HG02798 (cell line): ENCODE measurements around the gene CALM3.
A peak's percentile ranks its signal among the peaks of the same experiment; 100 is the strongest.

Experiments
- ATAC-seq: cut with Tn5 transposase; IDR thresholded peaks from one replicate; pipeline ENCODE4 v1.9.1; 2021; ENCODE audit warnings: mild to moderate bottlenecking; ENCODE audit not compliant: unreplicated experiment, poor library complexity

CALM3 gene

DNA sequence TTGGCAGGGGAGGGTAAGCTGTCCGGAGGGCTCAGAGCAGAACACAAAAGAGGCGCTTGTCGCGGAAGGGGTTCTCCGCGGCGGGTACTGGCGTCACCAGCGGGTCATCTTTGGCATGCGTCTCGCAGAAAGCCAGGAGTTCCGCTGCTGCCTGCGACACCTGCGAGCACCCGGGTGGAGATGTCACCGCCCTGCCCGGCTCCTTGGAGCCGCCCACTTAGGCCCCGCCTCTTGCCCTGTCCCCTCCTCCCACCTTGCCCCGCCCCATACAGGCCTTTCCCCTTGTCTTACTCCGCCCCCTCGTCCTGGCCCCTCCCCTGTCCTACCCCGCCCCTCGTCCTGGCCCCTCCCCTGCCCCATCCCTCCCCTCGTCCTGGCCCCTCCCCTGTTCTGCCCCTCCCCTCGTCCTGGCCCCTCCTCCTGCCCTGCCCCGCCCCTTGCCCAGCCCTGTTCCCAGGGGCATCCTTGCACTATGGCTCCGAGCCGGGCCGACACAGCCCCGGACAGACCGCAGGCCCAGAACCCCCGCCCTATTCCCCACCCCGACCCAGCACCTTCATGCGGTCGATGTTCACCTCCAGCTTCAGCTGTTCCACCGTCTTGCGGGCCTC is 33.0 kb downstream of the CALM3 start:
- ATAC-seq = peak; percentile 67

DNA sequence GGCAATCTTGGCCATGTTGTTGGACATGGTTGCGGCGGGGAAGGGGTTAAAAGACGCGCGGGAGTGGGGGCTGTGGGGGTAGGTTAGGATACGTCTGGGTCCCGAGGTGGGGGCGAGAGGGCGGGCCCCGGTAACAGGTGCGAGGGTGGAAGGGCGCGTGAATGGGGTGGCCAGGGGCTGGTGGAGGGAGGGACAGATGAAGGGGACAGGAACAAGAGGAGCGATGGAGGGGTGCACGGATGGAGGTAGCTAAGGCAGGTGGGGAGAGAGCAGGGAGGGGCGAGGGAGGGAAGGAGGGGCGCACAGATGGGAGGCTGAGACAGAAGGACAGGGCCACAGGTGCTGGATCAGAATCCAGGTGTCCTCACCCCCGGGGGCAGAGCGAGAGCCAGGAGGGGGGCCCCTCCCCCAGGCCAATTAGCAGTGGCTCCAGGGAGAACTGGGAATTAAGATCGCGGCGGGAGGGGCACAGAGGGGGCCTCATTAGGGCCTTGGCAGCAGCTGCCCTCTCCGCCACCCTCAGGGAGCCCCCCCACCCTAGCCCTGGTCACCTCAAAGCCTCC is 33.6 kb downstream of the CALM3 start:
- no peak for ATAC-seq

DNA sequence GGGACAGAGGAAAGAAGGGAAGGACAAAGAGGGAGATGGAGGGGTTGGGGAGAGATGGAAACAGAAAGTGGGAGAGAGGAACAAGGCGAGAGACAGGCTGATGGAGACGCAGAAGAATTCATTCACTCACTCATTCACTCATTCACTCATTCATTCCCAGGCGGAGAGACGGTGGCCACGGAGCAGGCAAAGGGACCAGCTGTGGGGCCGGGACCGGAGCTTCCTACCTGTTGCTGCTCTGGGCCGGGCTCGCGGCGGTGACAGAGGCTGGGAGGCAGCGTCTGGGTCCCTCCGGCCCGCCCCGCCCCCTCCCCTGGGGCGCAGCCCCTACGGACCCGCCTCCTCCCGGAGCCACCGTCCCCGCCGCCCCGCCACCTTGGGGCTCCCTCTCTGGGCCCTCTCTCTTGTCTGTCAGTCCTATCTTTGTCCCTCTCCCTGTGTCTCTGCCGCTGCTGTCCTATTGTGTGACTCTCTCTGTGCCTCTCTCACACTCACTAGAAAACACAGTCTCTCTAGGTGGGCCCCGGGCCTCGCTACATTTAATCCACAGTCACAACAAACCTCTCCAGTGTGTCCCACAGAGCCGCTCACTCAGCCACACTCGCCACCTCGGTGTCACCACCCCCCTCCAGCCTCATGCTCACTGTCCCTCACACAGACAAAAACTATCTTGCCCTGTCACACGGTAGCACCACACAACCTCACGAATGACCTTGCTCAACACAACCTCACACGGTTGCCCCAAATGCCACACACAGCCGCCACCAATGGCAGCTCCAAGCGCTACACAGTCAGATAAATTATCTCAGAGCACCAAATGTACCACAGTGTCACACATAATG is 35.0 kb downstream of the CALM3 start, which contains the start of gene GNG8:
TSS of gene GNG8 (minus strand) at position 283 of the 842 bp plus-strand sequence. CDS start 1,520 bp downstream, outside the sequence.
- ATAC-seq = no peak

DNA sequence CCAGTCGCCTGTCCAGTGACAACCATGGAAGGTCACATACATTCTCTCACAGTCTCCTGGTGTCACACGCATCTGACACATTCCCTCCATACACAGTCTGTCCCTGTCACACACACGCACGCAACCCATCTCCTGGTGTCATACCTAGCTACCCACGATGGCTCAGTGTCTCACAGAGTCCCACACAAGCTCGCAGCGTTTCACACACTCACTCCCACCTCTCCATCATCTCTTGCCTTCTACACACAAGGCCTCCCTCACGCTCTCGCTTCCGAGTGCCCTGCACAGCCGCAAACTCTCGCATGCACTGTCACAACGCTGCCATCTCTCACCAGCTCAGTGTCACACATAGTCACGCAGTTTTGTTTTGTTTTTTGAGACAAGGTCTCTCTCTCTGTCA is 36.1 kb downstream of the CALM3 start:
- ATAC-seq = no peak

DNA sequence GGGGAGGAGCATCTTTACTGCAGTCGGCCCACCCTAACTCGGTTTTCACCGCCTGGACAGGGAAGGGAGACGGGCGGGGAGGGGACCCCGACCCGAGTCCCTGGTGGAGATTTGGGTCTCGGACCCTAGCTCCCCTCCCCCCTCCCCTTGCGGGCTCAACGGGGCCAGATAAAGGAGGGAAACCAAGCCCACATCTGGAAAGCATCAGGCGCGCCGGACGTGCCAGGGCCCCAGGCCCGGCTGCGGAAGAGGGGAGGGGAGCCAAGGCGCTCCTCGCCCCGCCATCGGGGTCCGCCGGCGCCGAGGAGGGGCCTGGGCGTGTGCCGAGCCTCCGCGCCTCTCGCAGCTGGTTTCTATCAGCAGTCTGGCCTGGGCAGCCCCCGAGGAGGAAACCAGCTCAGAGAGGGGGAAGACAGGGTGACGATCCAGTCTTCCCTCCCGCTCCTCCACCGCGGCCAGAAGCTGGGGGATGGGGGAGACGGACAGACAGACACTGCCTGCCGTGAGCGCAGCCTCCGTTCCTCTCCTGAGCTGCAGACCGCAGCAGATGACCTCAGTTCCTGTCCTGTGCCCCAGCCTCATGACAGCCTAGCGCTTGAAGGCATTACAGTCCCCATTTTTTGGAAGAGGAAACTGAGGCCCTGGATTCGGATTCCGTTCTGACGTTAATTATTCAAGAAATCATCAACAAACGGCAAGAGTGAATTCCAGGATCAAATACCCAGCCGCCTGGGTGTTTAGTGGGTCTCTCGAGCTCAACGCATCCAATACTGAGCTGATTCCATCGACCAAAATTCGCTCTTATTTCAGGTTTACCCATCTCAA is 38.4 kb downstream of the CALM3 start:
- ATAC-seq = no peak

DNA sequence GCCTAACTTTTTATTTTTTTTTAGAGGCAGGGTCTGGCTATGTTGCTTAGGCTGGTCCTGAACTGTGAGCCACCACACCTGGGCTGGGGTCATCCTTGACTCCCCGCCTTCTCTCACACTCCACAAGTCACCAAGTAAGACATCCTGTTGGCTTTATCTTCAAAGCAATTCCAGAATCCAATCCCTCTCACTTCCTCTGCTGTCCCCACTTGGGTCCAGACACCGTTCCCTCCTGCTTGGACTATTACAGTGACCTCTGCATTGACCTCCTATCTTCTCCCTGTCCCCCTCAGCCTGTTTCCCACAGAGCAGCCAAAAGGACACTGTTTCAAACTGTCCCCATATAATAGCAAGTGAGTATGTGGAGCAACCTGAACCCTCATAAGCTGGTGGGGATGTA is 39.5 kb downstream of the CALM3 start:
- ATAC-seq = no peak

DNA sequence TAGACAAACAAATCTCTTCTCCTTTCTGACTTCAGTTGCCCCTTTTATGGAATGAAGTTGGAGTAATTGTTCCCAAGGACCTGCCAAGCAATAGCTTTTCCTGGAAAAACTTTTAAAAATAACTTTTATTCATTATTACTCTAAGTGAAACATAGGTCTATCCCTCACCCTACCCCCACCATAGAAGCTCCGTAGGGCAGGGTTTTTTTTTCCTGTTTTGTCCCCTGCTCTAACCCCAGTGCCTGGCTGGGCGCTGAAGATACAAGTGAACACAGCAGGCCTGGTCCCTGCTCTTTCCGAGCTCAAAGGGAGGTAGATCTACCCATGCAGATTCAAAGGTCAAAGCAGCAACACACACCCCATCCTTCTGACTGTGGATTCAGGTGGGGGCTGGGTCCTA is 43.6 kb downstream of the CALM3 start:
- no peak for ATAC-seq

DNA sequence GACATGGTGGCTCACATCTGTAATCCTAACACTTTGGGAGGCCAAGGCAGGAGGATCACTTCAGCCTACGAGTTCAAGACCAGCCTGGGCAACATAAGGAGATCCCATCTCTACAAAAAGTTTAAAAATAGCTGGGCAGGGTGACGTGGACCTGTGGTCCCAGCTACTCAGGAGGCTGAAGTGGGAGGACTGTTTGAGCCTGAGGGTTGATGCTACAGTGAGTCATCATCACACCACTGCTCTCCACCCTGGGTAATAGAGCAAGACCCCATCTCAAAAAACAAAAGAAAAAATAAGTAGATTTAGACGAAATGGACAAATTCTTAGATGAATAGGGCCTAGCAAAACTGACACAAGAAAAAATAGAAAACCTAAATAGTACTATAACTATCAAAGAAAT is 45.3 kb downstream of the CALM3 start:
- ATAC-seq = no peak

DNA sequence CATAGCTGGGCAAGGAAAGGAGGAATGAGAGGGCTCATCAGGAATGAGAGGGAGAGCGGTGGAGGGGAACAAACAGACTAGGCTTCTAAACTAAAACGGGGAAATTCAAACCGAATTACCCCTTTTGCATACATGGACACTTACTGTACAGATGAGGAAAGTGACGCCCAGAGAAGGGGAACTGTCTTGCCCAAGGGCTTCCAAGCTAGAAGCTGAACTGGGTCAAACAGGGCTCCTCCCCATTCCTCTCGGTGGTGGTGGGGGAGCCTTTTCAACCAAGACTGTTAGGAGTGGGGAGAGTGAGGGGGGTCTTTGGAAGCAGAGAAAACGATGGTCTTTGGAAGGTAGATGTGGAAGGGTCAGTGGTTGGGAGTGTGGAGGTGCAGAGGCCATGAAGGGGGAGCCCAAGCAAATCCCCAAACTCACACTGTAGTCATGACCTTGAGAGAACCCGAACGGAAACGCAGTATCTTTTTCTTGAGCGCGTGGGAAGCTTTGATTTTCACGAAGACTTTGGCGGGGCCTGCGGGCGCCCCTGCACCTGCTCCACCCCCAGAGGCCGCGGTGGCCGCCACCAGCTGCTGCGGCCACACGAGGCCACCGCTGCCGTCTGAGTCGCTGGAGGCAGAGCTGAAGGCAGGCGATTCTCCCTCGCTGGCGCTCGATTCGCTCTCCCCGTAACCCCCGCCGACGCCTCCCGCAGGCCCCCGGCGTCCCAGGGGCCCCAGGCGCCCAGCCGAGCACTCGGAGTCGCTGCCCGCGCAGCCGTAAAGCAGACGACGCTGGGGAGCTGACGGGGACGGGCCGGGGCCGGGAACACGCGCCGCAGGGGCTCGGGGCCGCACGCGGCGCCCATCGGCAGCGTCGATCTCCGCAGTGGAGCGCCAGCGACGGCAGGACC is 47.2 kb downstream of the CALM3 start:
- no peak for ATAC-seq

DNA sequence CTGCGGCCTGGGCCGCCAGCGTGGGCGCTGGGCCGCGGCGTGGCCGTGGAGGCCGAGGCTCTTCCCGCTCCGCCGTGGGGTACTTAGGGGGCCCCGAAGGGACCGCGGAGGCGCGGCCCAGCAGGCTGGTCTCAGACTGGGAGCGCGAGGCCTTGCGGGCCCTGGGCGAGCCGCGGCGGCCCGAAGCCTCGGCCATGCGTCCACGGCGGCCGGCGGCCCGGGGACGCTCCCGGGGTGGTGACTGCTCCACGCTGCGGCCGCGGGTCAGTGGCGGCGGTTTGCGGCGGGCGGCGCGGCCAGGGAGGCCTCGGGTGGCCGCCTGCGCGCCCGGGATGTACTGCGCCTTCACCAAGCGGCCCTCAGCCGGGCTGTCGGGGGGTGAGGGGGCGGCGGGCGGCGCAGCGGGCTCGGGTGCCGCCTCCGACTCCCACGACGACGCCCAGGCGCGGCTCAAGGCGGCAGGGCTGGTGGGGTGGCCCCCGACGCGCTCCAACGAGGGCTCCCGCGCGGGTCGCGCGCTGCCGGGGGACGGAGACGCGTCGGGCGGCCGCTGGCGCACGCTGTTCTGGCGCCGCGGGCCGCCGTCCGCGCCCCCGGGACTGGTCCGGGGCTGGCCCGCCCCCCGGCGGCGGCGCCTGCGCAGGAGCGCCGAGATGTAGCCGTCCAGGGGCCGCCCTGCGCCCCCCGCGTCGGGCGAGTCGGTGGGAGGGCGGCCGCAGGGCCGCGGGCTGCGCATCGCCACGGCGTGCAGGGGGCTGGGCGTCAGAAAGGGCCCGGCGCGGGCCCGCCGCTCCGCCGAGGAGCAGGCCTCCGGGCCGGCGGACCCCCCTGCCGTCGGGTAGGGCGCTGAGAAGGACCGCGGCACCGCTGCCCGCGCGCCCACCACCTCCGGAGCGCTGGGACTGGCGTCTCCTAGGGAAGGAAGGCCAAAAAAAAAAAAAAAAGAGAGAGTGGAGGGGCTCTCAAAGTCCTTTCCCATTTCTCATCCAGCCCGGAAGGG is 48.1 kb downstream of the CALM3 start:
- ATAC-seq = no peak

DNA sequence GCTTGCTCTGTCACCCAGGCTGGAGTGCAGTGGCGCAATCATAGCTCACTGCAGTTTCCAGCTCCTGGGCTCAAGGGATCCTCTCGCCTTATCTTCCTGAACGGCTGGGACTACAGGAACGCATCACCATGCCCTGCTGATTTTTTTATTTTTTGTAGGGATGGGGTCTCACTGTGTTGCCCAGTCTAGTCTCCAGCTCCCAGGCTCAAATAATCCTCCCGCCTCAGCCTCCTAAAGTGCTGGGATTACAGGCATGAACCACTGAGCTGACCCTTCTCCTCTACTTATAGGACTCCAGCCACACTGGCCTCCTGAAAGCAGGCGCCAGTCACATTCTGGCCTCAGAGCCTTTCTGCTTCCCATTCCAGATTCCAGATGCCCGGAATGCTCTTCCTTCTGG is 49.3 kb downstream of the CALM3 start:
- no peak for ATAC-seq

DNA sequence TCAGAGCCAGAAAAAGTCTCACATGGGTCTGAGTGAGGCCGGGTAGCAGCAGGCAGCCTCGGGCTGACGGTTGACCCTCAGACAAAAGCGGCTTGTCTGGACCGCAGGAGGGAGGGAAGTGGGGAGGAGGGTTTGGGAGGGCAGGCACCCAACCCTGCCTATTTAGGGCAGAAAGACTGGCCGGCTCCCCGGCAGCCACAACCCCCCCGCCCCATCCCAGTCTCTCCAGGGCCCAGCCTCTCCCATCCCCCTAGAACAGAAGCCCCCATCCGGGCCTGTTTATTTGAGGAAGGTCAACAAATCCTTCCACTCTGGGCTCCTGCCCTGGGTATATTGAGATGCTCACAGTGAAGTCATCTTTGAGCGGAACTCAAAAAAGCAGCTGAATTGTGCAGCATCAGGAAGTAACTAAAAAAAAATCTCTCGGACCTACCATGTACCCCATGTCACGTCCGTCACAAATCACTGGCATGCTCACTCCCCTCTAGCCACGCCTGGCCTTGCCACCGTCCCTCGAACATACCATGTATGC is 53.6 kb downstream of the CALM3 start:
- ATAC-seq = no peak

DNA sequence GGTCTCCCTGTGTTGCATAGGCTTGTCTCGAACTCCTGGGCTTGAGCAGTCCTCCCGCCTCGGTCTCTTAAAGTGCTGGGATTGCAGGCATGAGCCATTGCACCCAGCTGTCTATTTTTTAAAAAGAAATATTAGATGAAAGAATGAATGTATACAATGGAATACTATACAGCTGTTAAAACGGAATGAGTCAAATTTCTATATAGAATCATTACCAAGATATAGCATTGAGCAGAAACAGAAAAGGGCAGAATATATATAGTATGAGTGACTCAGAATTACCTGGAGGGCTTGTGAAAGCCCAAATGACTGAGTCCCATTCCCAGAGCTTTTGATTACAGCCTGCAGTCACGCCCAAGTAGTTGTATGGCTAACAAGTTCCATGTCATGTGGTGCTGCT is 55.4 kb downstream of the CALM3 start:
- no peak for ATAC-seq

DNA sequence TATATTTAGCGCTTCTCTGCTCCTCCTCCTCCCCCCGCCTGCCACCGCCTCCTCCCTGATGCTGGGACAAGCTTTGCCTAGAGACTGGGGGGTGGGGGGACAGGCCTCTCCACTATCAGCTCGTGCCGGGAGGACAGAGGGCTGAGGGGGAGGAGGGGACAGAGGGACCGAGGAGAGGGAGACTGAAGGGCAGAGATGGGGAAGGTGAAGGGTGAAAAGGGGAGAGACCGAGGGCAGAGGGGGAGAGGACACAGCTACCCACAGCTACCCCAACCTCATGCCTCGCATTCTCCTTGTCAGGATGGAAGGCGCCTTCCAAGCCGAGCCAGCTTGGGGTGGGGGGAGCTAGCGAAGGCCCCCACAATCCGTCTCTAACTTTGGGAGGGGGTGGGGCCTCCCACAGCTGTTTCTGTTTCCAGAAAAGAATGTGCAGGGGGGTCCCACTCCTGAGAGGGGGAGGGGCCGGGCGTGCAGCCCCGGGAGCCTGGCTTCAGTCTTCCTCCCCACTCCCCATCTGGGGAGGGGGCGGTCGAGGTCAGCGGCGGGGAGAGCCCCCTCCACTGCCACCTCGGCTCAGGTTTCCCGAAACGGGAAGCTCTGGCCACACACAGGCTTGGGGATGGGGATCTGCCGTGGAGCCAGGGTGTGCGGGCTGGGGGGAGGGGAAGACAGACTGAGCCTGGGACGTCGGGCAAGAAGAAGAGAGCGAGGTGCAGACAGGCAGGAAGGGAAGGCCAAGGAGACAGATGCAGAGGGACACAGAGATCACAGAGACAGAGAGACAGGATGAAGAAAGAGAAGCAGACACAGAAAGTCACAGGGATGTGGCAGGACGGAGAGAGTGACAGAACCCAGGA is 58.2 kb downstream of the CALM3 start:
- no peak for ATAC-seq

DNA sequence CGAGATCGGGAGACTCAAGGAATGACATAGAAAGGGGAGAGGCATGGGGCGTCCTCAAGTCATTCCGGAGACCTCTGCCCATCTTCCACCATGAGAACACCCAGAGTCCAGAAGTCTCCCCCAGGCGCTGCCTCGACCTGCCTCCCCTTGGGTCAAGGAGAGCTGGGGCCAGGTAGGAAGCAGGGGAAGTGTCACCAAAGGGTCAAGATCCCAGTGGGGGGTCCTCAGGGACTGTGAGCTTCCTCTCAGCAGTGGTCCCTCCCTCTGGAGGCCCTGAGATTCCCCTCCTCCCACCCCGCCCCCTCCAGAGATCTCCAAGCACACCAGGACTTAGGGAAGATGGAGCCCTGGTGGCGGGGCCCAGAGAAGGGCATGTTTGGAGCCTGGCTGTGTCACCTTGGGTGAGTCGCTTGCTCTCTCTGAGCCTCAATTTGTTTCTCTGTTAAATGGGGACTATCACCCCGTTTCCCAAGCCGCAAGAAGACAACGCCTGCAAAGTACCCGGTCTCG is 58.9 kb downstream of the CALM3 start:
- ATAC-seq = no peak
